HCT116 (cell line): ENCODE measurements around the gene GMIP. TPM values are rescaled to one million over a fixed set of nuclear protein-coding genes. Genes with fewer than 3 reads are reported as not detected.

Experiments
- ATAC-seq: fragments of 200-7000 bp; cut with Tn5 transposase; 2 replicates; pipeline ENCODE4 v1.9.1; 2020; ENCODE audit warnings: mild to moderate bottlenecking, moderate library complexity
- BruUV-seq: library from RNA; stranded (reverse); fragments of 400-500 nt; replicated peaks from 2 replicates; lab custom pipeline; 2021; lab: Mats Ljungman, UMichigan
- CTCF ChIA-PET: fragments of 300-600 bp; sonication (Branson Sonifier 250); formaldehyde crosslinking; loops from one replicate; lab custom pipeline; 2021; ENCODE audit warnings: antibody characterized with exemption; lab: Charles Lee
- POLR2A ChIA-PET: fragments of 300-600, 350-600 bp; sonication (Branson Sonifier 250); formaldehyde crosslinking; loops from one replicate; lab custom pipeline; 2021; ENCODE audit warnings: antibody characterized with exemption; lab: Charles Lee
- RAD21 ChIA-PET, 2 experiments: fragments of 300-600 bp; sonication (Branson Sonifier 250); formaldehyde crosslinking; loops; one replicate each; lab custom pipeline; 2023; ENCODE audit warnings: low total read pairs in 2 of 2; ENCODE audit not compliant: uncharacterized antibody in 2 of 2, unreplicated experiment in 2 of 2, low non-redundant PET in 1 of 2; lab: Charles Lee
- DNase-seq: peaks from one replicate; pipeline ENCODE4 v3.0.0-alpha.2; 2010; ENCODE audit warnings: low read depth, low spot score
- H2AFZ ChIP-seq: fragments of 200-600 bp; shearing (Covaris generic), sonication (generic); 2 replicates; pipeline ENCODE4 v1.6.1; 2017; ENCODE audit warnings: low read depth, mixed run types, mixed read lengths, antibody characterized with exemption, low read length; ENCODE audit not compliant: poor library complexity, severe bottlenecking
- H3K27ac ChIP-seq: 2 replicates; pipeline ENCODE4 v1.5.1; 2012; ENCODE audit warnings: low read depth, low read length
- H3K27me3 ChIP-seq: fragments of 200-600 bp; sonication (generic); 2 replicates; pipeline ENCODE4 v1.6.1; 2016; ENCODE audit warnings: mixed run types, low read length, mixed read lengths; ENCODE audit not compliant: insufficient read depth
- H3K36me3 ChIP-seq, 2 experiments: fragments of 200-500 bp in 1 of 2; fragments of 200-600 bp in 1 of 2; sonication (Bioruptor generic) in 1 of 2; sonication (generic) in 1 of 2; 2 replicates each; pipeline versions ENCODE4 v1.5.1 to v1.6.1; 2014 to 2016; ENCODE audit warnings: low read length in 2 of 2, inconsistent platforms in 1 of 2, mixed read lengths in 1 of 2, mixed run types in 1 of 2; ENCODE audit not compliant: insufficient read depth in 2 of 2, control insufficient read depth in 1 of 2
- H3K4me1 ChIP-seq, 2 experiments: fragments of 200-600 bp in 1 of 2; sonication (generic) in 1 of 2; 2 replicates each; pipeline versions ENCODE4 v1.5.1 to v1.6.1; 2012 to 2017; ENCODE audit warnings: low read length in 2 of 2, inconsistent platforms in 1 of 2, mild to moderate bottlenecking in 1 of 2, mixed read lengths in 1 of 2, mixed run types in 1 of 2, moderate library complexity in 1 of 2; ENCODE audit not compliant: insufficient read depth in 2 of 2, control insufficient read depth in 1 of 2
- H3K4me2 ChIP-seq: fragments of 200-600 bp; sonication (generic); 2 replicates; pipeline ENCODE4 v1.6.1; 2017; ENCODE audit warnings: mixed run types, low read length, mixed read lengths
- H3K4me3 ChIP-seq, 2 experiments: fragments of 200-600 bp in 1 of 2; sonication (generic) in 1 of 2; replicated peaks in 1 of 2; 2 replicates each; pipeline ENCODE4 v1.5.1; 2011 to 2016; ENCODE audit warnings: low read length in 2 of 2, control low read depth in 1 of 2, low read depth in 1 of 2, mild to moderate bottlenecking in 1 of 2, mixed read lengths in 1 of 2, mixed run types in 1 of 2
- H3K79me2 ChIP-seq: fragments of 200-600 bp; sonication (generic); 2 replicates; pipeline ENCODE4 v1.6.1; 2017; ENCODE audit warnings: mild to moderate bottlenecking, mixed run types, low read length, moderate library complexity, mixed read lengths; ENCODE audit not compliant: insufficient read depth
- H3K9ac ChIP-seq: fragments of 200-600 bp; sonication (generic); 2 replicates; pipeline ENCODE4 v1.6.1; 2016; ENCODE audit warnings: low read length, mixed read lengths
- H3K9me2 ChIP-seq: fragments of 200-600 bp; sonication (generic), shearing (Covaris generic); 2 replicates; pipeline ENCODE4 v1.6.1; 2017; ENCODE audit warnings: mixed run types, mild to moderate bottlenecking, moderate library complexity; ENCODE audit not compliant: insufficient read depth
- H3K9me3 ChIP-seq, 2 experiments: fragments of 200-500 bp in 1 of 2; fragments of 200-600 bp in 1 of 2; sonication (Bioruptor generic) in 1 of 2; sonication (generic) in 1 of 2; 2 replicates each; pipeline ENCODE4 v1.6.1; 2014 to 2017; ENCODE audit warnings: low read length in 2 of 2, mixed read lengths in 2 of 2, inconsistent platforms in 1 of 2, low read depth in 1 of 2, mild to moderate bottlenecking in 1 of 2, mixed run types in 1 of 2, moderate library complexity in 1 of 2; ENCODE audit not compliant: control insufficient read depth in 1 of 2, insufficient read depth in 1 of 2
- H4K20me1 ChIP-seq: fragments of 200-600 bp; sonication (generic), shearing (Covaris generic); 2 replicates; pipeline ENCODE4 v1.6.1; 2017; ENCODE audit warnings: mixed run types, mild to moderate bottlenecking, moderate library complexity; ENCODE audit not compliant: insufficient read depth
- ATF3 ChIP-seq: IDR thresholded peaks from 2 replicates; pipeline ENCODE4 v1.6.1; 2012
- POLR2A ChIP-seq: IDR thresholded peaks from 2 replicates; pipeline ENCODE4 v1.7.0; 2011; ENCODE audit warnings: borderline replicate concordance; ENCODE audit not compliant: insufficient read depth, insufficient read length; ENCODE audit errors: extremely low read depth
- POLR2AphosphoS5 ChIP-seq: IDR thresholded peaks from 2 replicates; pipeline ENCODE4 v1.6.1; 2011; ENCODE audit warnings: mild to moderate bottlenecking, low read depth, low read length, moderate library complexity
- SRF ChIP-seq: IDR thresholded peaks from 2 replicates; pipeline ENCODE4 v1.6.1; 2012; ENCODE audit warnings: low read depth
- TCF7L2 ChIP-seq: IDR thresholded peaks from 2 replicates; pipeline ENCODE4 v1.7.0; 2011; ENCODE audit warnings: borderline replicate concordance, inconsistent platforms; ENCODE audit not compliant: insufficient read depth, insufficient read length; ENCODE audit errors: extremely low read depth
- ZNF274 ChIP-seq: fragments of 200-500 bp; sonication (Bioruptor generic); IDR thresholded peaks from 2 replicates; pipeline ENCODE4 v1.6.1; 2014; ENCODE audit warnings: mild to moderate bottlenecking, low read depth, low read length, inconsistent platforms
- intact Hi-C: fragments of 100-400 bp; cut with micrococcal nuclease; formaldehyde crosslinking; loops from 2 replicates; pipeline ENCODE4 v1.10.0; 2022
- total RNA-seq: library from RNA; stranded (reverse); gene quantifications from one replicate; pipeline ENCODE4 v1.2.1, GENCODE V29; 2021; ENCODE audit not compliant: unreplicated experiment
- TF ChIP-seq, protein P1 (sequence below): IDR thresholded peaks from 2 replicates; pipeline ENCODE4 v1.6.1; 2012; ENCODE audit warnings: low read depth

Gene GMIP
- total RNA-seq, 1 experiment from 2014 or later, result 16.3 TPM

DNA sequence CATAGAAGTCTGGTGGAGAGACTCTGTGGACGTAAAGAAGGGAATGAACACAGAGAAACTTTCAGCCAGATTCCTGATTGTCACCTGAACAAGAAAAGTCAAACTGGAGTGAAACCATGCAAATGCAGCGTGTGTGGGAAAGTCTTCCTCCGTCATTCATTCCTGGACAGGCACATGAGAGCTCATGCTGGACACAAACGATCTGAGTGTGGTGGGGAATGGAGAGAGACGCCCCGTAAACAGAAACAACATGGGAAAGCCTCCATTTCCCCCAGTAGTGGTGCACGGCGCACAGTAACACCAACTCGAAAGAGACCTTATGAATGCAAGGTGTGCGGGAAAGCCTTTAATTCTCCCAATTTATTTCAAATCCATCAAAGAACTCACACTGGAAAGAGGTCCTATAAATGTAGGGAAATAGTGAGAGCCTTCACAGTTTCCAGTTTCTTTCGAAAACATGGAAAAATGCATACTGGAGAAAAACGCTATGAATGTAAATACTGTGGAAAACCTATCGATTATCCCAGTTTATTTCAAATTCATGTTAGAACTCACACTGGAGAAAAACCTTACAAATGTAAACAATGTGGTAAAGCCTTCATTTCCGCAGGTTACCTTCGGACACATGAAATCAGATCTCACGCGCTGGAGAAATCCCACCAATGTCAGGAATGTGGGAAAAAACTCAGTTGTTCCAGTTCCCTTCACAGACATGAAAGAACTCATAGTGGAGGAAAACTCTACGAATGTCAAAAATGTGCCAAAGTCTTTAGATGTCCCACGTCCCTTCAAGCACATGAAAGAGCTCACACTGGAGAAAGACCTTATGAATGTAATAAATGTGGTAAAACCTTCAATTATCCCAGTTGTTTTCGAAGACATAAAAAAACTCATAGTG lies 36.0 kb upstream of the GMIP start:
- ChIA-PET POLR2A (no interaction called here), CTCF (no interaction called here), RAD21 (no interaction called here)
- BruUV-seq, result TSS peak; percentile 33
- Histone ChIP-seq H3K4me1 (no peaks in the 10 kb centered on the region), H3K9me3 (peaks cover 15 to 30% of the 10 kb centered on the region in 2 experiments), H3K9ac (no peak overlapping the region), H3K27me3 (no peaks in the 10 kb centered on the region), H3K27ac (no peak overlapping the region), H3K4me3 (no peak overlapping the region), H3K4me2 (no peak overlapping the region), H3K36me3 (peaks cover 8 to 49% of the 10 kb centered on the region in 2 experiments), H2AFZ (no peak overlapping the region), H3K79me2 (peaks cover 19% of the 10 kb centered on the region), H4K20me1 (no peaks in the 10 kb centered on the region), H3K9me2 (no peaks in the 10 kb centered on the region)
- ATAC-seq (no peak), DNase-seq (no peak)
- intact Hi-C loops, result no loop called here
- TF ChIP-seq, protein P1, sequence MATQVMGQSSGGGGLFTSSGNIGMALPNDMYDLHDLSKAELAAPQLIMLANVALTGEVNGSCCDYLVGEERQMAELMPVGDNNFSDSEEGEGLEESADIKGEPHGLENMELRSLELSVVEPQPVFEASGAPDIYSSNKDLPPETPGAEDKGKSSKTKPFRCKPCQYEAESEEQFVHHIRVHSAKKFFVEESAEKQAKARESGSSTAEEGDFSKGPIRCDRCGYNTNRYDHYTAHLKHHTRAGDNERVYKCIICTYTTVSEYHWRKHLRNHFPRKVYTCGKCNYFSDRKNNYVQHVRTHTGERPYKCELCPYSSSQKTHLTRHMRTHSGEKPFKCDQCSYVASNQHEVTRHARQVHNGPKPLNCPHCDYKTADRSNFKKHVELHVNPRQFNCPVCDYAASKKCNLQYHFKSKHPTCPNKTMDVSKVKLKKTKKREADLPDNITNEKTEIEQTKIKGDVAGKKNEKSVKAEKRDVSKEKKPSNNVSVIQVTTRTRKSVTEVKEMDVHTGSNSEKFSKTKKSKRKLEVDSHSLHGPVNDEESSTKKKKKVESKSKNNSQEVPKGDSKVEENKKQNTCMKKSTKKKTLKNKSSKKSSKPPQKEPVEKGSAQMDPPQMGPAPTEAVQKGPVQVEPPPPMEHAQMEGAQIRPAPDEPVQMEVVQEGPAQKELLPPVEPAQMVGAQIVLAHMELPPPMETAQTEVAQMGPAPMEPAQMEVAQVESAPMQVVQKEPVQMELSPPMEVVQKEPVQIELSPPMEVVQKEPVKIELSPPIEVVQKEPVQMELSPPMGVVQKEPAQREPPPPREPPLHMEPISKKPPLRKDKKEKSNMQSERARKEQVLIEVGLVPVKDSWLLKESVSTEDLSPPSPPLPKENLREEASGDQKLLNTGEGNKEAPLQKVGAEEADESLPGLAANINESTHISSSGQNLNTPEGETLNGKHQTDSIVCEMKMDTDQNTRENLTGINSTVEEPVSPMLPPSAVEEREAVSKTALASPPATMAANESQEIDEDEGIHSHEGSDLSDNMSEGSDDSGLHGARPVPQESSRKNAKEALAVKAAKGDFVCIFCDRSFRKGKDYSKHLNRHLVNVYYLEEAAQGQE, result no peak
- TF ChIP-seq ZNF274, result peak; percentile 46

DNA sequence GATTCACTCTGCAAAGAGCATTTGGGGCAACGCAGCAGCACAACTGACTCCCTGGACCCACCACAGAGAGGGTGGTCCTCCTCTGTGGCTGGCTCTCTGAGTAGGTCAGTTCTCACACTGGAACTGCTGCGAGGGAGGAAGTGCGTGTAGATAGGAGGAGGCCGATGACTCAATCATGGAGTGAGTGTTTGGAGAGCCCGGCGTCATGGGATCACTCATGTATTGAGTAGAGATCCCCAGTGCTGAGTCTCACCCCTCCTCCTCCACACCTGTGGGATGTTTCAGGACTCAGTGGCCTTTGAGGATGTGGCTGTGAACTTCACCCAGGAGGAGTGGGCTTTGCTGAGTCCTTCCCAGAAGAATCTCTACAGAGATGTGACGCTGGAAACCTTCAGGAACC lies 34.1 kb upstream of the GMIP start:
- peaks cover 15 to 26% of the 10 kb centered on the region in 2 experiments for H3K9me3 ChIP-seq
- H3K4me3 ChIP-seq, result no peak overlapping the region
- H4K20me1 ChIP-seq, result no peaks in the 10 kb centered on the region
- H3K27me3 ChIP-seq, result no peaks in the 10 kb centered on the region
- no peak overlapping the region for H3K4me2 ChIP-seq
- no peaks in the 10 kb centered on the region for H3K4me1 ChIP-seq
- peaks cover 27% of the 10 kb centered on the region for H3K79me2 ChIP-seq
- ChIA-PET RAD21 (no interaction called here), CTCF (no interaction called here), POLR2A (no interaction called here)
- no peaks in the 10 kb centered on the region for H3K9me2 ChIP-seq
- H3K9ac ChIP-seq, result no peak overlapping the region
- ATAC-seq, result no peak
- no TSS peak for BruUV-seq
- H2AFZ ChIP-seq, result no peak overlapping the region
- no peak for TF ChIP-seq POLR2AphosphoS5
- TF ChIP-seq ZNF274, result no peak
- no peak for TF ChIP-seq SRF
- no peak for TF ChIP-seq TCF7L2
- no peak for TF ChIP-seq ATF3
- TF ChIP-seq POLR2A, result no peak
- intact Hi-C loops, result no loop called here
- no peak for DNase-seq
- no peak overlapping the region for H3K27ac ChIP-seq
- H3K36me3 ChIP-seq, result peaks cover 8 to 47% of the 10 kb centered on the region in 2 experiments
